NCI-H510A treated with DMSO at 0.1 percent for 48 hours (cell line): ENCODE measurements around the gene TRIP13.

Experiments
- DNase-seq: peaks from one replicate; lab custom pipeline; 2025; lab: John Stamatoyannopoulos, UW

Gene TRIP13

DNA sequence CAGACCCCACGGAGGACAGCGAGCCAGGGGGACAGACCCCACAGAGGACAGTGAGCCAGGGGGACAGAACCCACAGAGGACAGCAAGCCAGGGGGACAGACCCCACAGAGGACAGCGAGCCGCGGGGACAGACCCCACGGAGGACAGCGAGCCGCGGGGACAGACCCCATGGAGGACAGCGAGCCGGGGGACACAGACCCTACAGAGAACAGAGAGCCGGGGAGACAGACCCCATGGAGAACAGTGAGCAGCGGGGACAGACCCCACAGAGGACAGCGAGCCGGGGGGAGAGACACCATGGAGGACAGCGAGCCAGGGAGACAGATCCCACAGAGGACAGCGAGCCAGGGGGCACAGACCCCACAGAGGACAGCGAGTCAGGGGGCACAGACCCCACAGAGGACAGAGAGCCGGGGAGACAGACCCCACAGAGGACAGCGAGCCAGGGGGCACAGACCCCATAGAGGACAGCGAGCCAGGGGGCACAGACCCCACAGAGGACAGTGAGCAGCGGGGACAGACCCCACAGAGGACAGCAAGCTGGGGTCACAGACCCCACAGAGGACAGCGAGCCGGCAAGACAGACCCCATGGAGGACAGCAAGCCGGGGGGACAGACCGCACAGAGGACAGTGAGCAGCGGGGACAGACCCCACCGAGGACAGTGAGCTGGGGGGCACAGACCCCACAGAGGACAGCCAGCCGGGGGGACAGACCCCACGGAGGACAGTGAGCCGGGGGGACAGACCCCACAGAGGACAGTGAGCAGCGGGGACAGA, 37.5 kb upstream of the TRIP13 start:
- DNase-seq: no peak

DNA sequence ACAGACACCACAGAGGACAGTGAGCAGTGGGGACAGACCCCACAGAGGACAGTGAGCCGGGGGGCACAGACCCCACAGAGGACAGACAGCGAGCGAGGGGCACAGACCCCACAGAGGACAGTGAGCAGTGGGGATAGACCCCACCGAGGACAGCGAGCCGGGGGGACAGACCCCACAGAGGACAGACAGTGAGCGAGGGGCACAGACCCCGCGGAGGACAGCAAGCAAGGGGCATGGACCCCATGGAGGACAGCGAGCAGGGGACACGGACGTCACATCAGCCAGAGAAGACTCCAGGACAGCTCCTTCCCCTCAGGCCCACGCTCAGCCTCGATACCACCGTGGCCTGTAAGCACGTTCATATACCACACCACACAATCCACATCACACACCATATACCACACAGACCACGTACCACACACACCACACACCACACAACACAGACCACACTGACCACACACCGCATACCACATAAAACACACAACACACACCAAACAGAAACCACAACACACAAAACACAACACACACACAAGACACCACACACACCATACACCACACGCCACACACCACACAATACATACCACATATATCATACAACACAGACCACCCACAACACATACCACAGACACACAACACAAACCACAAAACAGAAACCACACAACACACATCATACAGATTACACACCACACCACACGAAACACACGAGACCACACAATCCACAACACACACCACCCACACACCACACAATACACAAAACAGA, 36.7 kb upstream of the TRIP13 start:
- no peak for DNase-seq

DNA sequence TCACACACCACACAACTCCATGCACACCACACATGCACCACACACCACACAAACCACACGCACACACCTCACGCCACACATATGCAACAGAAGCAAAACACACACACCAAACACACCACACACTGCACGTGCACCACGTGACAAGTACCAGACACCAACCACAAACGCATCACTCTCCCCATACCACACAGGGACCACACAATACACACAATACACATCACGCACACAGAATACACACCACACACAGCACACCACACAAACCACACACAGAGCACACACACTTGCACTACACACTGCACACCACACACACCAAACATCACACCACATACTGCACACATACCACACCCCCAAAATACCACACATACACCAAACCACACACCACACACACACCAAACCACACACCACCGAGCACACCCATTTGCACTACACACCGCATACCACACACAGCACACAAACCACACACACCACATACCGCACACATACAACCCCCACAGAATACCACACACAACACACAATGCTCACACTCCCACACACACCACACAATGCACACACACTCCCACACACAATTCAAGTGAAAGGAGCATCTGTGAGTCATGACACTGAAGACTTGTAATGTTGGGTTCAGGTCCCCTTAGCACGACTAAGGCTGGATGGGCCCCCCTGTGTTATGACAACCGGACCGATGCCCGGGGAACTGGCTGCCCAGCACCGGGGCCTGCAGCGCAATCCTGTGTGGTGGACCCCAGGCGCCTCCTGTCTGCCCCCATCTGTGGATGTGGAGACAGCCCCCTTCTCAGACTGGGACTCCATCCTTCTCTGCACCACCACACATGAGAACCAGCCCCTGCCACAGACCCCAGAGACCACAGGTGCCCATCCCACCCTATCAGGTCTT, 35.9 kb upstream of the TRIP13 start:
- no peak for DNase-seq

DNA sequence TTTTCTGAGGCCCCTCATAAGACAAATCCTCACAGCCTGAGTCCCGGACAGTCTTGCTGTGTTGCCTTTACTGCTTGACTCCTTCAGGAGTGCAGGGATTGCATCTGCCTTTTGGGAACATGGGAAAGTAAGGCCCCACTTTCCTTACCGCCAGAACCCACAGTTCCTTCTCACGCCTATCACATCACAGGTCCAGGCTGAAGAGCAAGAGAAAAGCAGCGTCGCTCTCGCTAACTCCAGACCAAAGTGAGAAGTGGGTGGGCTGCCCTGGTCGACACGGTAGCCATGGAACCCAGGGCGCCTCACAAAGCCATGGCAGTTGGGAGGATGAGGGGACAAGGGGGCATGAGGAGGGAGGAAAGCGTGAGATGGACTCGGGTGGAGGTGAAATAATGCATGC, 34.0 kb upstream of the TRIP13 start:
- DNase-seq: no peak

- no peak for DNase-seq
Observed at GRCh38 chr5:859391-859790, 33.3 kb upstream of the TRIP13 start.

DNA sequence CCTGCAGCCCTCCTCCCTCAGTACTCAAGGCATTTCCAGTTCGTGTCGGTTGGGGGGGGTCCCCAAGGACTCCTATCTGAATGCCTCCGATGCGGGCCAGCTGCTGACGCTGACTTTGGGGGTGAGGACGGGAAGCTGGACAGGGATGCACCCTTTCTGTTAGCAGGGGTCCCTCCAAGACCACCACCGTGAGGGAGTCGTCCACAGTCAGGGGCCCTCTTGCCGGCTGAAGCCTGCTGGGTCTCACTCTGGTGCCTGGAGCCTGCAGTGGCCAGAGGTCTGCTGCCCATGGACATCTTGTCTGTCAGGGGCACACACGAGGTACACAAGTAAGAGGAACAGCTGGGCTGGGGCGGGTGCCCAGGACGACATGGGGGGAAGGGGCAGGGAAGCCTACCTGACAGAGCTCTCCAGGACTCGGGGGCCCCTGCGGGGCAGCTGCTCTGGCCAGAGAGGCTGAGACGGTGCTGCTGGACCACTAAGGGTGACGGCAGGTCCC, 32.8 kb upstream of the TRIP13 start:
- no peak for DNase-seq

DNA sequence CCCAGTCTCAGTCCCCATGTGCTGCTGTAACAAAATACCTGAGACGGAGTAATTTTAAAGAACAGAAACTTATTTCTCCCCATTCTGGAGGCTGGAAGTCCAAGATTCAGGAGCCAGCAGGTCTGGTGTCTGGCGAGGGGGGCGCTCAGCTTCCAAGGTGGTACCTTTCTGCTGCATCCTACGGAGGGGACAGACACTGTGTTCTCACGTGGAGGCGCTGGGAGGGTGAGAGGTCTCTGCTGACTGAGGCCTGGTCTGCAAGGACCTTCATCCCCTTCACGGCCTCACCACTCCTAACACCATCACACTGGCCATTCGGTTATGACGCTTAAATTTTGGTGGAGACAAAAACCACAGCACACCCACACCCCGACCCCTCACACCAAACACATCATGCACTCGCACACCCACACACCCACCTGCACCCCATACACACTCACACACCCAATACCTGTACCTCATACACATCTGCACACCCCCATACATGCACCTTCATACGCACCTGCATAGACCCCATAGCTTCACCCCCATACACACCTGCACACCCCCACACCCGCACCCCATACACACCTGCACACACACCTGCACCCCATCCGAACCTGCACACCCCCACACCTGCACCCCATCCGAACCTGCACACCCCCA, 32.1 kb upstream of the TRIP13 start:
- DNase-seq: no peak

GRCh38 chr5:861442-862366, 31.0 kb upstream of the TRIP13 start:
- no peak for DNase-seq

- peak; percentile 65 for DNase-seq
Observed at GRCh38 chr5:862367-863243, 30.1 kb upstream of the TRIP13 start.

GRCh38 chr5:863244-863805, 29.4 kb upstream of the TRIP13 start:
- no peak for DNase-seq

GRCh38 chr5:864492-865167, 28.1 kb upstream of the TRIP13 start:
- no peak for DNase-seq

GRCh38 chr5:865168-865521, 27.5 kb upstream of the TRIP13 start:
- DNase-seq: no peak

- no peak for DNase-seq
Observed at GRCh38 chr5:865771-866170, 26.9 kb upstream of the TRIP13 start.

DNA sequence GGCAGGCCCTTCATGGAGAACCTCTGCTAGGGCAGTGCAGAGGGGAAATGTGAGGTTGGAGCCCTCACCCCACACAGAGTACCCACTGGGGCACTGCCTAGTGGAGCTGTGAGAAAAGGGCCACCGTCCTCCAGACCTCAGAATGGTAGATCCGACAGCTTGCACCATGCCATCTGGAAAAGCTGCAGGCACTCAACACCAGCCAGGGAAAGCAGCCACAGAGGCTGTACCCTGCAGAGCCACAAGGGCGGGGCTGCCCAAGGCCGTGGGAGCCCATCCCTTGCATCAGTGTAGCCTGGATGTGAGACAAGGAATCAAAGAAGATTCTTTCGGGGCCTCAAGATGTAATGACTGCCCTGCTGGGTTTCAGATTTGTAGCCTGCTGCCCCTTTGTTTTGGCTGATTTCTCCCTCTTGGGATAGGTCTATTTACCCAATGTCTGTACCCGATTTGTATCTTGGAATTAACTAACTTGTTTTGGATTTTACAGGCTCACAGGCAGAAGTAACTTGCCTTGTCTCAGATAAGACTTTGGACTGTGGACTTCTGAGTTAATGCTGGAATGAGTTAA, 25.3 kb upstream of the TRIP13 start:
- DNase-seq: no peak

DNA sequence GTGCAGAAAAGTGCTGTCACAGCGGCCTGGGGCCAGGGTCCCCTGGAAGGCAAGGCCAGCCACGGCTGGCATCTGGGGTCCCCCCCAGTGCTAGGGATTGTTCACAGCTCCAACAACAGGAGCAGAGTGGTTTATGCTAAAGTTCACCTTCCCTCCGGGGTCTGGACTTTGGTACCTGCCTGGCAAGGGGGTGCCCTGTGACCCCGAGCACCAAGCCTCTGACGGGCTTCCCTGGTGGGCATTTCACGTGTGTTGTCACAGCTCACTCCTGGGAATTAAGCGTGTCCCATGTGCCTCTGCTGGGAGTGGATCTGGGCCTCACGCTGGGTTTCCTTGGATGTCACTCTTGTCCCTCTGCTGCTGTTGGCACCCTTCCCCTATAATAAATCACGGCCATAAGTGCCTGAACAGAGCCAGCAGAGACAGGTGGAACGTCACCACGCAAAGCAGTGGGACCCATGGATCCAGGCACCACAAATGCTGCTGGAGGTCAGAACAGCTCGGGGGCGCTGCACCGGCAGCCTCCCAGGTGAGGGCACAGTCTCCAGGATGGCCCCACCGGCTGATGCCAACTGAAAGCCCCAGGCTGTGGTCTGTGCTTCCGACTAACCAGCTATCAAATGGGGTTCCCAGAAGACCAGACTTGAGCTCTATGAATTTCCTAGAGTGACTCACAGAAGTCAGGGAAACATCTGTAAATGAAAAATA, 24.1 kb upstream of the TRIP13 start:
- no peak for DNase-seq

DNA sequence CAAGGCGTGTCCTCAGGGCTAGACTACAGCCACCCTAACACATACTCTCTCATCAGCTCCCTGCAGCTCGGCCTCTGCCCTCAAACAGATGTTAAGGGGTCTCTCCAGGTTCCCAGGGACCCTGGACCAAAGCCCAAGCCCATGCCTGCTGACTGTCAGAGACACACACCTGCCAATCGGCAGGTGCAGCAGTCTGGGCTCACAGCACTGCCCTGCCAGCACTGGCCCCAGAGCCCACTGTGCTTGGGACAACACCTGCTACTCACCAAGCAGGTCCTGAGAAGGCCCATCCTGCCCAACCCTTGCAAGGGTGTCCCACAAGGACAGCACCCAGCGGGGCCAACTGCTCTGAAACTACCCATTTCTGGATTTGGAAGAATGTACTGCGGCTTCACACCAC, 21.7 kb upstream of the TRIP13 start:
- no peak for DNase-seq

DNA sequence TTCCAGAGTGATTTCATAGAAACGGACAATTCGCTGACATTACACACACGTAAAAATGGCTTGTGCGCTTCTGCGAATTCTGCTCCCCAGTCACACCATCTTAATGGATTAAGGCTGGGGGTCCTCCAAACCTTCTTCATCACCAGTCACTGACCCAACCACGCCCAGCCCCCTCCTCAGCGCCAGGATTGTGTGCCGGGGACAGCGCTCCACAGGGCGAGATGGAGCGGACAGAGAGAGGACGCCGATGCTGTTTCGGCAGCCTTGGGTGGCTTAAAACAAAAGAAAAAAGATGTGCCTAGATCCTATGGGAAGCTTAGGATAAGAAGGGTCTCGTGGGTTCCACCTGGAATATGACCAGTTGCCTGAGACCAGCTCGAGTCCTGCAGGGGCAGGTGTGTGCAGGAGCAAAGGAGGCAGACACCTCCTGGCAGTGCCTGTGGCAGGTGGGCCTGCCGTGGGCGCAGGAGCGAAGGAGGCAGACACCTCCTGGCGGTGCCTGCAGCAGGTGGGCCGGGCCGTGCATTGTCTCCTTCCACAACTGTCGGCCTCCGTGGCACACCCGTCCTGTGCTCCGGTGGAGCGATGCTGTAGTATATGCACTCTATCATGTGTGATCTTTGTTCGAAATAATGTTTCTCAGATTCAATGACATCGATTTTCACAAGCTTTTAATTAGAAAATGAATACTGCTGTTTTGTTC, 20.9 kb upstream of the TRIP13 start:
- no peak for DNase-seq
